Mesothelial cell of epicardium (in vitro differentiated cells): ENCODE data around the gene ARAP3. TPM values are rescaled to one million over a fixed set of nuclear protein-coding genes. Genes with fewer than 3 reads are reported as not detected.
A peak's percentile ranks its signal among the peaks of the same experiment; 100 is the strongest.

ENCODE experiments used
- DNase-seq, 2 experiments: peaks; one replicate each; pipeline ENCODE4 v3.0.0; 2021; ENCODE audit warnings: low spot score in 2 of 2; ENCODE audit not compliant: unreplicated experiment in 2 of 2
- H3K27ac Mint-ChIP-seq: 2 replicates; pipeline ENCODE4 v1.8.0; 2021; ENCODE audit warnings: mixed read lengths
- H3K27me3 Mint-ChIP-seq: 2 replicates; pipeline ENCODE4 v1.8.0; 2021; ENCODE audit warnings: low read depth, mixed read lengths
- H3K36me3 Mint-ChIP-seq: 2 replicates; pipeline ENCODE4 v1.8.0; 2021; ENCODE audit warnings: mixed read lengths
- H3K4me1 Mint-ChIP-seq: 2 replicates; pipeline ENCODE4 v1.8.0; 2021; ENCODE audit warnings: mixed read lengths
- H3K4me3 Mint-ChIP-seq: 2 replicates; pipeline ENCODE4 v1.8.0; 2021; ENCODE audit warnings: mild to moderate bottlenecking, moderate library complexity, mixed read lengths
- H3K9me3 Mint-ChIP-seq: 2 replicates; pipeline ENCODE4 v1.8.0; 2021; ENCODE audit warnings: mixed read lengths
- total RNA-seq: library from RNA; stranded (reverse); gene quantifications from 3 replicates; pipeline ENCODE4 v1.2.1, GENCODE V29; 2021
- TF ChIP-seq, protein P1 (sequence below): fragments of 200-600 bp; sonication (generic); IDR thresholded peaks from one replicate; pipeline ENCODE4 v1.5.0; 2021; ENCODE audit warnings: antibody characterized with exemption; ENCODE audit not compliant: unreplicated experiment

Gene ARAP3
- total RNA-seq, 1 donor from 2014 or later, result 50.9 TPM

DNA sequence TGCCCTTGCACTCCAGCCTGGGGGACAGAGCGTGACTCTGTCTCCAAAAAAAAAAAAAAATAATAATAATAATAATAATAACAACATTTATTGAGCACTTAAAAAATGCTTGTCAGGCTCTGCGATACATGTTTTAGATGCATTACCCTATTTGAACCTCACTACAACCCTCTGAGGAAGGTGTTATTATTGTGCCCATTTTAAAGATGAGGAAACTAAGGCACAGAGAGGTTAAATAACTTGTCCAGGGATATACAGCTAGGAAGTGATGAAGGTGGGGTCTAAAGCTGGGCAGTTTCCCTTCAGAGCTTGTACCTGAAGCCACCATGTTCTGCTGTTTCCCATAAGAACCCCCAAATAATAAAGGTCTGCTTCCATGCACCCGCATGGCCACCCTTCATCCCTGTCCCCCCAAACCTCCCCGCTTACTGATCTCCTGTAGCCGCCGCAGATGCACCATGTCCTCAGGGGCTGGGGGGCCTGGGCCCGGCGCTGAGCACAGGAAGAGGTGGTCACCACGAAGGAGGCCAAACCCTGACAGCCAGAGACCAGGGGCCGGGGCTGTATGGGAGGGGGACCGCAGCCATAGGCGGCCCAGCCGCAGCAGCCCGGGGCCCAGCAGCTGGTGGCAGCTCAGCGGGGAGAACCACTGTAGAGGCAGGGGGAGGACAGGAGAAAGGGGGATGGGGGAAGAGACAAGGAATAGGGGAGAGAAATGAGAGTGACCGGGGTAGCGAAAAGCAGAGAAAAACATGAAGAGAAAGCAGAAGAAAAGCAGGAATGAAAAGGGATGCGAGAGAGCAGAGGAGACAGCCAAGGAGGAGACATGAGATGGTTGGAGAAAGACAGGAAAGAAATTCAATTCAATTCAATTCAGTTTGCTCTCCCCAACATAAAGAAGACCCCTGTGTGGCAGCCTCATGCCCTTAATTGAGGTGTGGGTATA, 15.8 kb downstream of the ARAP3 start:
- H3K27ac Mint-ChIP-seq, result no peak overlapping the region
- no peaks in the 10 kb centered on the region for H3K4me1 Mint-ChIP-seq
- no peaks in the 10 kb centered on the region for H3K9me3 Mint-ChIP-seq
- H3K4me3 Mint-ChIP-seq, result no peak overlapping the region
- H3K27me3 Mint-ChIP-seq, result no peaks in the 10 kb centered on the region
- H3K36me3 Mint-ChIP-seq, result peaks cover 9% of the 10 kb centered on the region
- DNase-seq, result no peak
- TF ChIP-seq, protein P1, sequence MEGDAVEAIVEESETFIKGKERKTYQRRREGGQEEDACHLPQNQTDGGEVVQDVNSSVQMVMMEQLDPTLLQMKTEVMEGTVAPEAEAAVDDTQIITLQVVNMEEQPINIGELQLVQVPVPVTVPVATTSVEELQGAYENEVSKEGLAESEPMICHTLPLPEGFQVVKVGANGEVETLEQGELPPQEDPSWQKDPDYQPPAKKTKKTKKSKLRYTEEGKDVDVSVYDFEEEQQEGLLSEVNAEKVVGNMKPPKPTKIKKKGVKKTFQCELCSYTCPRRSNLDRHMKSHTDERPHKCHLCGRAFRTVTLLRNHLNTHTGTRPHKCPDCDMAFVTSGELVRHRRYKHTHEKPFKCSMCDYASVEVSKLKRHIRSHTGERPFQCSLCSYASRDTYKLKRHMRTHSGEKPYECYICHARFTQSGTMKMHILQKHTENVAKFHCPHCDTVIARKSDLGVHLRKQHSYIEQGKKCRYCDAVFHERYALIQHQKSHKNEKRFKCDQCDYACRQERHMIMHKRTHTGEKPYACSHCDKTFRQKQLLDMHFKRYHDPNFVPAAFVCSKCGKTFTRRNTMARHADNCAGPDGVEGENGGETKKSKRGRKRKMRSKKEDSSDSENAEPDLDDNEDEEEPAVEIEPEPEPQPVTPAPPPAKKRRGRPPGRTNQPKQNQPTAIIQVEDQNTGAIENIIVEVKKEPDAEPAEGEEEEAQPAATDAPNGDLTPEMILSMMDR, result no peak

DNA sequence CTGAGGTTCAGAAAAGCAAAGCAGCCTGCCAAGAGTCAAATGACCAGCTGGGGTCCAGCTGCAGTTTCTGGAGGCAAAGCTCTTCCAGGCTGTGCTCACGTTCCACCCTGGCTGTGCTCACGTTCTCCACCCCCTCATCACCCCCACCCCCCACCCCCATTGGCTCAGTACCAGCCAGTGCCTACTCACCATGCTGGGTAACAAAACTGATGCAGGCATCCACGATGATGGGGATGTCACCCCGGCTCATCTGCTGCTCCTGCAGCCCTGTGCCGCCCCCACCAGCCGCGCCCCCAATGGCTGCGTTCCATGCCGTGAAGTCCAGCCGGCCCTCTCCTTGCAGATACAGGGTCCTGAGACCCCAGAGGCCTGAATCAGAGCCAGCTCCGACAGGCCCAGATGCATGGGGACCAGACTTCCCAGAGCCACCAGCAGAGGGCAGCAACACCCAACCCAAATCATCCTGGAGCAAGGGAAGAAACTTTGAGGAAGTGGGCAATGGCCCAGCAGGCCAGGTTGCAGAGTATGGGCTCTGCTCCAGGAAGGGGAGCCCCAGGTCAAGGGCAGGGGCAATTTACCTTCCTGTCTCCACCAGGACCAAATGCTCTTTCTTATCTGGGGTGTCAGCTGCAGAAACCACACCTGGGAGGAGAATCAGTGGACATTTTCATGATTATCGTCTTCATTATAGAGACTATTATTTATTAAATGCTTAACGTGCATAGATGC, 17.1 kb downstream of the ARAP3 start:
- peak; percentile 50 to 86 for DNase-seq
- Mint-ChIP-seq H3K9me3 (no peaks in the 10 kb centered on the region), H3K27me3 (no peaks in the 10 kb centered on the region), H3K36me3 (peaks cover 10% of the 10 kb centered on the region), H3K27ac (no peak overlapping the region), H3K4me1 (no peaks in the 10 kb centered on the region), H3K4me3 (no peak overlapping the region)
- TF ChIP-seq, protein P1, result peak; percentile 91

DNA sequence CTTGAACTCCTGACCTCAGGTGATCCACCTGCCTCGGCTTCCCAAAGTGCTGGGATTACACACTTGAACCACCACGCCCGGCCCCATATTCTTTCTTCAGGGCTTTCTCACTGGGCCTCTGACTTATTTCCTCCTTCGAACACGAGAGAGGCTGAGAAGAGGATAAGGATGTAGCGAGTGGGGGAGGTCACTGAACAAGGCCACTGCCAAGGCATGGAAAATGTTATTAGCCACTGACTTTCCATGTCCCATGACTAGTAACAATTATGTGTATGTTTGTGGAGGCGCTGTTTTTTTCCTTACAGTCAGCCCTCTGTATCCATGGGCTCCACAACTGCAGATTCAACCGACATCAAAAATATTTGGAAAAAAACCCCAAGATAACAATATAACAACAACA, 18.5 kb downstream of the ARAP3 start:
- no peak overlapping the region for H3K27ac Mint-ChIP-seq
- H3K36me3 Mint-ChIP-seq, result peaks cover 12% of the 10 kb centered on the region
- no peak for DNase-seq
- H3K27me3 Mint-ChIP-seq, result no peaks in the 10 kb centered on the region
- no peaks in the 10 kb centered on the region for H3K9me3 Mint-ChIP-seq
- H3K4me3 Mint-ChIP-seq, result no peak overlapping the region
- TF ChIP-seq, protein P1, result no peak
- H3K4me1 Mint-ChIP-seq, result no peaks in the 10 kb centered on the region

DNA sequence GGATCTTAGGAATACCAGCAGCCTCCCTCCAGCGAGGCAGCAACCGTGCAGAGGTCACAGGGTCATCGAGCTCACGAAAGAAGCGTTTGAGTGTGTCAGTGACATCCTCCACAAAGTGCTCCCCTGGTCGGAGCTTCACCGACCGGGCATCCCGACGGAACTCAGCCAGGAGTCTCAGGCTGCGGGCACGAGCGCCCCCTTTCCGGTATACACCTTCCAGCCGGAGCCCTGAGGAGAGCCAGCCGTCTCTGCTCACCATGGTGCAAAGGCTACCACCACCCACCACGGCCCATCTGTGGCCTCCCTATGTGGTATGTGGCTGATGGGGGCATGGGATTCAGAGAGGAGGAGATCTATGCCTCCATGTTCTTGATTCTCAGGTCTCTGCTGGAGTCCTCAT, 20.0 kb downstream of the ARAP3 start:
- Mint-ChIP-seq H3K4me3 (no peak overlapping the region), H3K4me1 (no peaks in the 10 kb centered on the region), H3K27me3 (no peaks in the 10 kb centered on the region), H3K9me3 (no peaks in the 10 kb centered on the region), H3K27ac (no peak overlapping the region), H3K36me3 (peaks cover 19% of the 10 kb centered on the region)
- DNase-seq, result no peak
- TF ChIP-seq, protein P1, result no peak

DNA sequence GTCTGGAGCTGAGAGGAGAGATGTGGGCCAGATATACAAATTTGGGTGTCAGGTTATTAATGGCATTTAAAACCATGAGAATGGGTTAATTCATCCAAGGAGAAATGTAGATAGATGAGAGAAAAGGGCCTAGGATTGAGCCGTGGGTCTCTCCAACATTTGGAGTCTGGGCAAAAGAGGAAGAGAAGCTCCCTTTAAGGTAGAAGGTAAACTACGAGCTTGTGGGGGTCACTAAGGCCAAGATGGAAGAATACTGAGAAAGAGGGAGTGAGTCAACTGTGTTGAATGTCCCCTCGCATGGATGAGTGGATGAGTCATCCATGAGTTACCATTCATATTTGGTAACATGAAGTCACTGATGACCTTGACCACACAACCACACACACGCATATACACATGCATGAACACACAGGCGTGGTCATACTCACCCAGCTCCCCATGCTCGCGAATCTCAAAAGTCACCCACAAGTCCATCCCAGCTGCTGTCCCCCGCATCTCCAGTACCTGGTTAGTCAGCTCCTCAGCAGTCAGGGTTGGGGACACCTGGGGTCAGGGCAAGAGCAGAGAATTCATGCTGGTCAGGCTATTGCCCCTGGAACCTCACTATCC, 24.0 kb downstream of the ARAP3 start:
- Mint-ChIP-seq H3K27me3 (no peaks in the 10 kb centered on the region), H3K9me3 (no peaks in the 10 kb centered on the region), H3K4me1 (no peaks in the 10 kb centered on the region), H3K27ac (no peak overlapping the region), H3K4me3 (no peak overlapping the region), H3K36me3 (peaks cover 25% of the 10 kb centered on the region)
- TF ChIP-seq, protein P1, result no peak
- DNase-seq, result no peak
